Activated CD4-positive, alpha-beta T cell treated with anti-CD3 and anti-CD28 coated beads, Interleukin-2, amount 50 U/mL, for 4 hours (primary cell): Measurements from ENCODE around the gene NMU.
A peak's percentile ranks its signal among the peaks of the same experiment; 100 is the strongest.
"Not testable (repeated sequence)": the region's sequence is repeated elsewhere in the genome, so short reads cannot be mapped to it uniquely, and the experiment has no call there.

Source experiments
- DNase-seq, 2 experiments: peaks; one replicate each; pipeline ENCODE4 v3.0.0-alpha.2; 2020

NMU gene

DNA sequence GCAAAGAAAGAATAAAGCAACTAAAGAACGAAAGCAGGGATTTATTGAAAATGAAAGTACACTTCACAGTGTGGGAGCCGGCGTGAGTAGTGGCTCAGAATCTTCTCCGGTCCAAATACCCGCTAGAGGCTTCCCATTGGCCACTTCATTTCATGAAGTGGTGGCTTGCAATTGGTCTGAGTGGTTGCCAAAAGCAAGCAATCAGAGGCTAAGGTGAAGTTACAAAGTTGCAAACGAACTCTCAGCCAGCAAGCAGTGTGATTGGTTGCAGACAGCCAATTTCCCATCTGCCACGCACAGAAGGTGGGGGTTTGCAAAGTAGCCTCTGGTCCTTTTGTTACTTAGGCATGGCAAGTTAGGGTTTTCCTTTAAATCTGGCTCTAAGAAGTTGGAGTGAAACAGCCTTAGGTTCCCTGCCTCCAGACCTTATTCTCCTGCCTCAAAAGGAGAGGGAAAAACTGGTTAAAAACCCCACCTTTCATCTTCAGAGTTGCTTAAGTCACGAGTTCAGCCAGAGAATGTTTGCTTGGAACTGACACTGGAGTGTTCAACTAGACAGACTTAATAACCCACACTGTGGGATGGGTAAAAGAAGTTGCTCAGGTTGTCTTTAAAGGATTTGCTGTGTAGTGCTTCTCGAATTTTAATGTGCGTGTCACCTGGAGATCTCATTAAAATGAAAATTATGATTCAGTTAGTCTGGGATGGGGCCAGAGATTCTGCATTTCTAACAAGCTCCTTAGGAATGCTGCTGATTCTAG, 82.5 kb downstream of the NMU start:
- DNase-seq = no peak

DNA sequence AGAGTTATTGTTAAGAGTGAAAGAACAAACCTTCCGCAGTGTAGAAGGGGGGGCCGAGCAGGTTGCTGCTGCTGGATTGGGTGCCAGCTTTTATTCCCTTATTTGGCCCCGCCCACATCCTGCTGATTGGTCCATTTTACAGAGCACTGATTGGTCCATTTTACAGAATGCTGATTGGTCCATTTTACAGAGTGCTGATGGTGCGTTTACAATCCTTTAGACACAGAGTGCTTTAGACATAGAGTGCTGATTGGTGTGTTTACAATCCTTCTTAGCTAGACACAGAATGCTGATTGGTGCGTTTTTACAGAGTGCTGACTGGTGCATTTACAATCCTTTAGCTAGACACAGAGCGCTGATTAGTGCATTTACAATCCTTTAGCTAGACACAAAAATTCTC, 84.1 kb downstream of the NMU start:
- not testable (repeated sequence) for DNase-seq

DNA sequence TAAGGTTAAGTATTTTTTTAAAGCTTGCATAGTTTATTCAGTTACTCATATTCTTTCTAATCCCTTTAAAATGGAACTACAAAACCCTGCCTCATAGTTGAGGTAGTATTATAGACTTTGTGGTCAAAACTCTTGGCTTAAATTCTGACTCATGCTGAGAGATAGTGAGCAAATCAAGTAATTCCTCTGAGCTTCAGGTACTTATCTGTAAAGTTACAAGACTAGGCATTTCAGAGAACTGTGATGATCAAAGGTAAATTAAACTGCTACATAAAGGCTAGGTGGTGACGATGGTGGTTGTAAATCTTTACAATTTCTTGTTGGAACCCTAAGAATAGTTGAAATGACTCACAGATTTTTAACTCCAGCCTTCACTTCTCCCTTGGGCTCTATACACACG, 86.2 kb downstream of the NMU start:
- no peak for DNase-seq

DNA sequence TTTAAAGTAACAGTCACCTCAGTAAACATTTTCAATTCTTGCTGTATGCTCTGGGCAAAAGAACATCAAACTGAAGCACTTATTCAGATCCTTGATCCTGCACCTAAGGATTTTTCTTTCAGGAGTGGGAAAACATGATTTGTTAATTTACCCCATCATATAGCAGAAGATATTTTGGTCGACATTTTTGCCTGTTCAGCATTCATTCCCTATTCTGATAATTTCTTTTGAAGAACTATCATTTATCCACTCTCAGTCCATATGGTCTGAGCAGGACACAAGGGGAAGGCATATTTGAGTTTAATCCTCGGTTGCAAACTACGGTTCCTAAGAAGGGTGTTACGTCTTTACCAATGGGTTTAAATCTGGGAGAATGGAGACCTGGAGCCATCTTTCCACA, 88.2 kb downstream of the NMU start:
- no peak for DNase-seq

DNA sequence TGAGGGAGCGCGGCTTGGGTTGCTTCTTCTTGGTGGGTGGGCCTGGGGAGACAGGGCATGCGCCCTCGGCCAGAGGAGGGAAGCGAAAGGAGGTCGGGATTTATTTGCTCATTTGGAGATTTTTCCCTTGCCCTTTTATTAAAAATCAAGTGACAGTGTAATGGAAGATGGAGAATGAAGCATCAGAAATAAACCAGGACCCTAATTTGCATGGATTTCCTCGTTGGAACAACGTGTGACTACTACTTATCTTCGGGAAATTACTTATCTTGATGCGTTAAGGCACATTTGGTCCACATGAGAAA, 88.7 kb downstream of the NMU start:
- DNase-seq = no peak

DNA sequence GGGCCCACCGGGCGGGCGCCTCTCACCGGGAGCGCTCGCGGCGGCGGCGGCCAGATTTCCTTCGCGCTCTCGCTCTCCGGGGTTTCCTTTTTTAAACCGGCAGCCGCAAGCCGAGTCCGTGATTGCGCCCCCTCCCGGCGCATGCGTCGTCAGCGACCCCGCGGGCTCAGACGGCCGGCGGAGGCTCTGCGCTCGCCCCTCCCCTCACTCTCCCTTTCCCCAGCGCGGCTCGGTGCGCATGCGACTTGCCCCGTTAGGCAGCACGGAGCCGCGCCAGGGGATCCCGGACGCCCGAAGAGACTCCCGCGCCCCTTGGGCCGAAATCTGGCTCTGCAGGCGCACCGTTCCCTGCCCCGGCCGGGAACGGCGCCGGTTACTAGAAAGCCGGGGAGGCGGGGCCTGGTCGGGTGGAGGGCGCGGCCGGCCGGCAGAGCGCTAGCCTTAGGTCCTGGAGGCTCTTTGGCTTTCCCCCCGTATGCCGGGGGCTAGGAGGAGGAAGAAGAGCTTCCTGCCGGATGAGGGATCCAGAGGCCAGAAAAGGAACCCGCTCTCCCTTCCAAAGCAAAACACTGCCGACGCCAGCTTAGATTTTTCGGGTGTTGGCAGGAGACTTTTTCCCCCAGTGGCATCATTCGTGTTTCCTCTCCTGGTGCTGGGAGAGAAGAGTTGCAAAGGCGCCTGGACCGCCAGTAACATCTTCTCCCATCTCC, 89.2 kb downstream of the NMU start, which contains the start of gene CLOCK:
Gene CLOCK, minus strand, starts transcription at position 154 of the 710 bp plus-strand sequence. CDS start 64,124 bp downstream, outside the sequence.
- DNase-seq = peak; percentile 79 to 82

DNA sequence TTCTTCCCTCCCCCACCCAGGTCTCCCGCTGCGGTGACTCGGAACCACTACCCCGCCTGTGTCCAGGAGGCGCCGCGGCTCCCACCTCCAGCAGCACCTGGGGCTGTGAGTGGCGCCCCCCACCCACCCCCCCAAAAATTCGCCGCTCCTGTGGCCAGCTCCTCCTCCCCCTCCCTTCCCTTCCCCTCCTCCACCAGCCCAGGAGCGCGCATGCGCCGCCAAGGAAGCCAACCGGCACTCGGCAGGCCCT, 89.7 kb downstream of the NMU start:
- no peak for DNase-seq

DNA sequence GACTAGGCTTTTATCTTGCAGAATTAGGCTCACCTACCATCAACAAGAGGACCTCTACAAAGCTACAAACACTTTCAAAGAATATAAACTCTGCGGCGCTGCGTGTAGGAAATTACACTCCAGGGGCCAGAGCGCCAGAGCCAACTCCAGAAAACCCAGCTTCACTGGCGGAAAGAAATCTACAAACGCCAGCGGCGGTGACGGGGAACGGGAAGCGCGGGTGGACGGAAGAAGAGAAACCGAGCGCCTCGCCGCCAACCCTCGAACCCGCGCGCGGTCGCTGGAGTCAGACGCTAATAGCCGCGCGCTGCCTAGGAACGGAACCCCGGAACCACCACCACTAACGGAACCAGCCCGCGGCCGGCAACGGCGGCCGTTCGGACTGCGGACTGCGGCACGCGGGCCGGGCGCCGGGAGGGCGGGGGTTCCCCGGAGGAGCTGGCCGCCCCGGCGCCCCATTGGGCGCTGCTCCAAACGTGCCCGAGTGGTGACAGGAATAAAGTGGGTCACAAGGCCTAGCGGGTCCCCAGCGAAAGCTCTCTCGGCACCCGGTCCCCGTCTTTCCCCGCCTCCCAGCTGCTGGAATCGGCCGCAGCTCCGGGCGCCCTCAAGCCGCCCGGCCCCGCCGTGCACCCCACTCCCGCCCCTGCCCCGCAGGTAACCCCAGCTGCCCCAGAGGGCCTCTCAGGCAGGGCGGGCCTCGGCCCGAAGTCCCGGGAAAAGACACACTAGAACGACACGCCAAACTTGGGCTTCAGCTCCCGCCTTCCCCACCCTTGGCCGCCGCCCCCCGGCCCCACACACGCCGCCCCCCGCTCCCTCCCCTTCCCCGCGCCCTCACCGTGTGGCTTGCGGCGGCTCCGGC, 90.2 kb downstream of the NMU start:
- peak; percentile 38 to 53 for DNase-seq
